ENCODE data around the gene ASMT. TPM values are rescaled to one million over a fixed set of nuclear protein-coding genes. Genes with fewer than 3 reads are reported as not detected.

Gene ASMT
- total and polyA plus RNA-seq, 2 of the 4 experiments (the other 2 are of a cell fraction): not detected

GRCh38 chrX:1610166-1610565, 4.7 kb upstream of the ASMT start:
- no peak overlapping the region for H2BK15ac ChIP-seq (ENCODE audit: low read depth, low read length)
- no peaks in the 10 kb centered on the region for H3K4me1 ChIP-seq (ENCODE audit: control insufficient read depth, insufficient read depth, low read length)
- dilution Hi-C loops (cut with HindIII; ENCODE audit: low sequenced_read_pairs, unreplicated experiment): no loop called here
- no peaks in the 10 kb centered on the region for H4K20me1 ChIP-seq (ENCODE audit: insufficient read depth, low read length)
- H4K5ac ChIP-seq (ENCODE audit: low read depth, low read length): no peak overlapping the region
- no peak overlapping the region for H4K91ac ChIP-seq (ENCODE audit: insufficient read depth, low read depth, low read length)
- no peak overlapping the region for H2BK5ac ChIP-seq (ENCODE audit: low read depth, low read length, poor library complexity, severe bottlenecking)
- no peak overlapping the region for H2BK20ac ChIP-seq (ENCODE audit: low read depth, low read length)
- no TSS peak for BruUV-seq (replicated peaks)
- intact Hi-C loops (cut with micrococcal nuclease): no loop called here
- H3K9me3 ChIP-seq (ENCODE audit: control insufficient read depth, insufficient read depth, low read length): no peaks in the 10 kb centered on the region
- no peaks in the 10 kb centered on the region for H3K36me3 ChIP-seq (ENCODE audit: control insufficient read depth, insufficient read depth, low read length)
- no peak overlapping the region for H3K9ac ChIP-seq (ENCODE audit: low read depth, low read length)
- H3K4ac ChIP-seq (ENCODE audit: low read depth, low read length): no peak overlapping the region
- H3K79me1 ChIP-seq (ENCODE audit: low read depth in 1 of 2, low read length in 2 of 2): no peaks in the 10 kb centered on the region
- H3K4me3 ChIP-seq (ENCODE audit: insufficient read depth, low read depth, low read length): no peak overlapping the region
- no peak overlapping the region for H3K4me2 ChIP-seq (ENCODE audit: low read depth, low read length)
- H3K18ac ChIP-seq (ENCODE audit: low read depth, low read length): no peak overlapping the region
- 93% methylated on average over 3 of the region's 15 CpGs; no CpG with 5 or more reads in 1 of the 2 experiments for WGBS, 2 experiments (ENCODE audit: extremely low coverage in 2 of 2, insufficient read length in 1 of 2)
- POLR2A ChIA-PET (ENCODE audit: unreplicated experiment): no interaction called here
- CTCF ChIA-PET: no interaction called here
- H3K27me3 ChIP-seq (ENCODE audit: control insufficient read depth, insufficient read depth, low read length): no peaks in the 10 kb centered on the region
- H3K56ac ChIP-seq (ENCODE audit: extremely low read depth, insufficient read depth, low read length): no peak overlapping the region
- no peak overlapping the region for H2AFZ ChIP-seq (replicated peaks; ENCODE audit: low read length, poor library complexity)
- H2AK9ac ChIP-seq (replicated peaks; ENCODE audit: low read depth, low read length, poor library complexity): no peak overlapping the region
- H4K8ac ChIP-seq (ENCODE audit: low read depth in 2 of 2, low read length in 2 of 2): no peak overlapping the region
- no peak overlapping the region for H2BK120ac ChIP-seq (ENCODE audit: low read depth, low read length)
- TF ChIP-seq MAZ (IDR thresholded peaks at IDR 0.05; ENCODE audit: borderline replicate concordance, low read depth, low read length): no peak
- no peak for TF ChIP-seq CHD1 (IDR thresholded peaks at IDR 0.05; ENCODE audit: low read depth, low read length)
- no peak for TF ChIP-seq RFX5 (IDR thresholded peaks at IDR 0.05; ENCODE audit: low read depth, low read length)
- TF ChIP-seq POLR2A (IDR thresholded peaks at IDR 0.05; ENCODE audit: low read depth, low read length): no peak
- TF ChIP-seq RCOR1 (IDR thresholded peaks at IDR 0.05; ENCODE audit: insufficient replicate concordance, low read length): no peak
- no peak for TF ChIP-seq NFE2L2 (IDR thresholded peaks at IDR 0.05; ENCODE audit: low read depth, low read length)
- TF ChIP-seq ELK1 (IDR thresholded peaks at IDR 0.05; ENCODE audit: borderline replicate concordance, low read depth, low read length): no peak
- TF ChIP-seq USF2 (IDR thresholded peaks at IDR 0.05; ENCODE audit: low read depth, low read length): no peak
- TF ChIP-seq CTCF (conservative IDR thresholded peaks at IDR 0.05; ENCODE audit: low read depth, low read length): no peak
- TF ChIP-seq FOS (IDR thresholded peaks at IDR 0.05; ENCODE audit: low read depth, low read length): no peak
- TF ChIP-seq MXI1 (IDR thresholded peaks at IDR 0.05; ENCODE audit: borderline replicate concordance, low read depth, low read length): no peak
- no peak for TF ChIP-seq SMC3 (IDR thresholded peaks at IDR 0.05; ENCODE audit: low read depth, low read length)
- TF ChIP-seq RAD21 (IDR thresholded peaks at IDR 0.05; ENCODE audit: low read length): no peak
- TF ChIP-seq MAFK (IDR thresholded peaks at IDR 0.05; ENCODE audit: low read depth, low read length): no peak
- TF ChIP-seq BHLHE40 (IDR thresholded peaks at IDR 0.05; ENCODE audit: low read depth, low read length): no peak
- no peak for TF ChIP-seq CEBPB (IDR thresholded peaks at IDR 0.05; ENCODE audit: low read depth, low read length)
- H2AK5ac ChIP-seq (ENCODE audit: low read depth, low read length): no peak overlapping the region
- H3K27ac ChIP-seq (ENCODE audit: insufficient read depth, low read length): no peak overlapping the region
- no peak overlapping the region for H3K23ac ChIP-seq (ENCODE audit: low read depth, low read length)
- no peak for DNase-seq
- no peak overlapping the region for H3K14ac ChIP-seq (replicated peaks; ENCODE audit: low read depth, low read length)
- no peak for ATAC-seq (ENCODE audit: low read depth)
- in situ Hi-C loops (cut with MboI; ENCODE audit: low sequenced_read_pairs): no loop called here
- H3K9me1 ChIP-seq (ENCODE audit: insufficient read depth, low read length): no peaks in the 10 kb centered on the region

Measured in IMR-90 (cell line).